ENCODE results near the gene TIMM8B. TPM values are rescaled to one million over a fixed set of nuclear protein-coding genes. Genes with fewer than 3 reads are reported as not detected.
"Not testable (repeated sequence)": the region's sequence is repeated elsewhere in the genome, so short reads cannot be mapped to it uniquely, and the experiment has no call there.

TIMM8B gene
- total and polyA plus RNA-seq, 2 experiments from 2014 or later: 46.7 to 204 TPM

DNA sequence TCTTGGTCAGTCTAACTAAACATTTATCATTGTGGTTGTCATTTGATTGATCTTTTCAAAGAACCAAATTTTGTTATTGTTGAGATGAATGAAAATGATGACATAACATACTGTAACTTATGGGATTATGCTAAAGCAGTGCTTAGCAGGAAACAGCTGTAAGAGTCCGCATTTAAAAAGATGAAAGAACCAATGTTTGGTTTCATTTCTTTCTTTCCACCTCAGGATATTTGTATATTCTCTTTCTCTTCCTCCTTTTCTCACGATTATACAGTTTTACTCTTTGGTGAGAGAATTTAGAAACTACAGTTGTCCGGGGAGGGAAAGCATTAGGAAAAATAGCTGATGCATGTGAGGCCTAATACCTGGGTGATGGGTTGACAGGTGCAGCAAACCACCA is 35.8 kb downstream of the TIMM8B start:
- Histone ChIP-seq H3K27ac (peak overlapping the region; percentile 45), H3K36me3 (peaks cover 69% of the 10 kb centered on the region), H3K27me3 (no peaks in the 10 kb centered on the region), H3K9me3 (ENCODE audit: low read depth) (no peaks in the 10 kb centered on the region), H3K4me3 (no peak overlapping the region), H3K4me1 (ENCODE audit: low read depth) (no peaks in the 10 kb centered on the region)
- TF ChIP-seq, protein P1, sequence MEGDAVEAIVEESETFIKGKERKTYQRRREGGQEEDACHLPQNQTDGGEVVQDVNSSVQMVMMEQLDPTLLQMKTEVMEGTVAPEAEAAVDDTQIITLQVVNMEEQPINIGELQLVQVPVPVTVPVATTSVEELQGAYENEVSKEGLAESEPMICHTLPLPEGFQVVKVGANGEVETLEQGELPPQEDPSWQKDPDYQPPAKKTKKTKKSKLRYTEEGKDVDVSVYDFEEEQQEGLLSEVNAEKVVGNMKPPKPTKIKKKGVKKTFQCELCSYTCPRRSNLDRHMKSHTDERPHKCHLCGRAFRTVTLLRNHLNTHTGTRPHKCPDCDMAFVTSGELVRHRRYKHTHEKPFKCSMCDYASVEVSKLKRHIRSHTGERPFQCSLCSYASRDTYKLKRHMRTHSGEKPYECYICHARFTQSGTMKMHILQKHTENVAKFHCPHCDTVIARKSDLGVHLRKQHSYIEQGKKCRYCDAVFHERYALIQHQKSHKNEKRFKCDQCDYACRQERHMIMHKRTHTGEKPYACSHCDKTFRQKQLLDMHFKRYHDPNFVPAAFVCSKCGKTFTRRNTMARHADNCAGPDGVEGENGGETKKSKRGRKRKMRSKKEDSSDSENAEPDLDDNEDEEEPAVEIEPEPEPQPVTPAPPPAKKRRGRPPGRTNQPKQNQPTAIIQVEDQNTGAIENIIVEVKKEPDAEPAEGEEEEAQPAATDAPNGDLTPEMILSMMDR (IDR thresholded peaks at IDR 0.05; ENCODE audit: low read depth, low read length): no peak
- DNase-seq (ENCODE audit: low read depth in 1 of 2, low spot score in 1 of 2): no peak

GRCh38 chr11:112049777-112050176 is 36.8 kb downstream of the TIMM8B start:
- Histone ChIP-seq H3K27me3 (no peaks in the 10 kb centered on the region), H3K4me1 (ENCODE audit: low read depth) (no peaks in the 10 kb centered on the region), H3K9me3 (ENCODE audit: low read depth) (no peaks in the 10 kb centered on the region), H3K4me3 (no peak overlapping the region), H3K36me3 (peaks cover 77% of the 10 kb centered on the region), H3K27ac (peak overlapping the region; percentile 3)
- TF ChIP-seq, protein P1 (IDR thresholded peaks at IDR 0.05; ENCODE audit: low read depth, low read length): no peak
- DNase-seq (ENCODE audit: low read depth in 1 of 2, low spot score in 1 of 2): no peak

GRCh38 chr11:112048256-112048655 is 38.3 kb downstream of the TIMM8B start:
- H3K27me3 ChIP-seq; H3K9me3 ChIP-seq (ENCODE audit: low read depth); DNase-seq (ENCODE audit: low read depth in 1 of 2, low spot score in 1 of 2); H3K4me1 ChIP-seq (ENCODE audit: low read depth); H3K4me3 ChIP-seq; H3K27ac ChIP-seq: not testable (repeated sequence)
- H3K36me3 ChIP-seq: peaks cover 80% of the 10 kb centered on the region

- H3K4me3 ChIP-seq; H3K4me1 ChIP-seq (ENCODE audit: low read depth); H3K27me3 ChIP-seq; DNase-seq (ENCODE audit: low read depth in 1 of 2, low spot score in 1 of 2); H3K9me3 ChIP-seq (ENCODE audit: low read depth); H3K27ac ChIP-seq: not testable (repeated sequence)
- H3K36me3 ChIP-seq: peaks cover 77% of the 10 kb centered on the region
Measured at GRCh38 chr11:112046647-112047046, 39.9 kb downstream of the TIMM8B start.

DNA sequence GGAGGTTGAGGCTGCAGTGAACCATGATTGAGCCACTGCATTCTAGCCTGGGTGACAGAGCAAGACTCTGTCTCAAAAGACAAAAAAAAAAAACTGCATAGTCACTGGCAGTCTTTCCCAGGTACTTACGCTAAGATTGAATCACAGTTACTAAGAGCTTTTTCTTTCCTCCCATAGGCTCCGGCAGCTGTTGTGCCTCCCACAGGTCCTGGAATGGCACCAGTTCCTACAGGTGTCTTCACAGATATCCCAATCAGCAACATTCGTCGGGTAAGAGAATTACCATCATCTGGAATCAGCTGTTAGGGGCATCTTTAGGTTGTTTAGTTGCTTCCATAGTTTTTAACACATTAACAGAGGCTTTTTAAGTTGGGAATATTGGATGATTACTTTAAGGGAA is 41.6 kb downstream of the TIMM8B start:
- Histone ChIP-seq H3K27me3 (no peaks in the 10 kb centered on the region), H3K4me3 (no peak overlapping the region), H3K27ac (no peak overlapping the region), H3K36me3 (peaks cover 80% of the 10 kb centered on the region), H3K9me3 (ENCODE audit: low read depth) (no peaks in the 10 kb centered on the region), H3K4me1 (ENCODE audit: low read depth) (no peaks in the 10 kb centered on the region)
- DNase-seq (ENCODE audit: low read depth in 1 of 2, low spot score in 1 of 2): no peak
- TF ChIP-seq, protein P1 (IDR thresholded peaks at IDR 0.05; ENCODE audit: low read depth, low read length): no peak

GRCh38 chr11:112042961-112043304 is 43.6 kb downstream of the TIMM8B start:
- Histone ChIP-seq H3K36me3 (peaks cover 80% of the 10 kb centered on the region), H3K9me3 (ENCODE audit: low read depth) (no peaks in the 10 kb centered on the region), H3K27me3 (no peaks in the 10 kb centered on the region), H3K27ac (peak overlapping the region; percentile 58), H3K4me3 (no peak overlapping the region), H3K4me1 (ENCODE audit: low read depth) (no peaks in the 10 kb centered on the region)
- TF ChIP-seq, protein P1 (IDR thresholded peaks at IDR 0.05; ENCODE audit: low read depth, low read length): no peak
- DNase-seq (ENCODE audit: low read depth in 1 of 2, low spot score in 1 of 2): no peak
